Psoas muscle (tissue), 8 donors: ENCODE data around the gene UQCRQ. TPM values are rescaled to one million over a fixed set of nuclear protein-coding genes. Genes with fewer than 3 reads are reported as not detected.

Experiments
- ATAC-seq, 4 donors: fragments of 200-7000 bp; cut with Tn5 transposase; one replicate each; pipeline ENCODE4 v1.9.1; 2020; ENCODE audit warnings: moderate library complexity in 3 of 4, mild to moderate bottlenecking in 2 of 4
- DNase-seq, 2 donors: peaks; one replicate each; pipeline ENCODE4 v3.0.0-alpha.2; 2020
- H3K27ac ChIP-seq: fragments of 200-600 bp; one replicate; pipeline ENCODE4 v1.8.0; 2022
- H3K27me3 ChIP-seq, 3 donors: fragments of 200-600 bp in 1 of 3; one replicate each; pipeline versions ENCODE4 v1.6.1 to v1.8.0; 2013 to 2022; ENCODE audit warnings: low read length in 2 of 3, mild to moderate bottlenecking in 2 of 3, moderate library complexity in 1 of 3; ENCODE audit not compliant: insufficient read depth in 3 of 3
- H3K36me3 ChIP-seq, 2 donors: fragments of 200-600 bp in 1 of 2; one replicate each; pipeline versions ENCODE4 v1.6.1 to v1.8.0; 2013 to 2022; ENCODE audit warnings: low read depth in 1 of 2, mild to moderate bottlenecking in 1 of 2, moderate library complexity in 1 of 2; ENCODE audit not compliant: insufficient read depth in 1 of 2
- H3K4me1 ChIP-seq: fragments of 200-600 bp; one replicate; pipeline ENCODE4 v1.8.0; 2022
- H3K4me3 ChIP-seq: fragments of 200-600 bp; one replicate; pipeline ENCODE4 v1.8.0; 2022; ENCODE audit warnings: mild to moderate bottlenecking
- H3K9me3 ChIP-seq: fragments of 200-600 bp; one replicate; pipeline ENCODE4 v1.8.0; 2022
- CTCF ChIP-seq: fragments of 200-600 bp; IDR thresholded peaks from one replicate; pipeline ENCODE4 v1.8.0; 2022; ENCODE audit warnings: antibody characterized with exemption
- WGBS, 3 donors: extraction: QIAGEN DNeasy Blood & Tissue Kit; methylation state at CpG; one replicate each; pipeline versions ENCODE4 v1.1.6 to v1.1.7; 2013; 5-methylcytosine and 5-hydroxymethylcytosine counted together
- intact Hi-C, 2 donors: fragments of 100-400 bp; cut with DNase I; formaldehyde crosslinking; loops; one replicate each; pipeline versions ENCODE4 v1.11.0 to v1.14.2; 2022
- polyA plus RNA-seq, 3 donors: library from polyadenylated mRNA; stranded (reverse); fragments of 200-250 nt; gene quantifications; one replicate each; pipeline ENCODE4 v1.2.3, GENCODE V29; 2013
- total RNA-seq, 4 donors: library from RNA; stranded (reverse); fragmentation: NEBNext Ultra II Directional in 2 of 4; extraction: Animal tissue kit (Norgen Biotek cat#: 25700) in 2 of 4; gene quantifications; one replicate each; pipeline versions ENCODE4 v1.2.1 to v1.2.4, GENCODE V29; 2021 to 2023
- donor health status: healthy with polysubstance abuse.
- donor health status: DM: no; HTN: no; CAD: no; lungs with moderate emphysema.
- donor health status: Bipolar disorder and iron deficiency.
- donor health status: healthy.
- donor health status: DM: yes; HTN: yes; CAD: no.
- donor health status: DM: no; HTN: no; CAD: no.
- donor health status: DM: no; HTN: no; CAD: no.
- donor health status: DM: yes; HTN: yes; CAD: no.

The UQCRQ gene
- total and polyA plus RNA-seq, 7 donors = 649 to 985 (median 866) TPM

GRCh38 chr5:132837868-132838267 is 28.6 kb upstream of the UQCRQ start:
- TF ChIP-seq CTCF = no peak
- WGBS, 3 donors = 71 to 88% (median 84%) methylated on average over 2 of the region's 2 CpGs
- ATAC-seq (no peak), DNase-seq (no peak)
- H3K36me3 ChIP-seq = no peaks in the 10 kb centered on the region
- H3K4me3 ChIP-seq = no peak overlapping the region
- no peaks in the 10 kb centered on the region for H3K27me3 ChIP-seq
- intact Hi-C loops = no loop called here
- no peaks in the 10 kb centered on the region for H3K9me3 ChIP-seq
- no peak overlapping the region for H3K27ac ChIP-seq
- H3K4me1 ChIP-seq = no peaks in the 10 kb centered on the region

GRCh38 chr5:132838516-132839282 is 27.7 kb upstream of the UQCRQ start:
- ATAC-seq = no peak
- TF ChIP-seq CTCF = no peak
- intact Hi-C loops = no loop called here
- 57 to 79% (median 78%) methylated on average over 3 of the region's 3 CpGs for WGBS, 3 donors
- Histone ChIP-seq H3K27me3 (no peaks in the 10 kb centered on the region), H3K9me3 (no peaks in the 10 kb centered on the region), H3K36me3 (no peaks in the 10 kb centered on the region), H3K4me1 (no peaks in the 10 kb centered on the region), H3K27ac (no peak overlapping the region), H3K4me3 (no peak overlapping the region)
- DNase-seq = no peak

- H3K9me3 ChIP-seq = no peaks in the 10 kb centered on the region
- 78 to 82% (median 82%) methylated on average over 8 of the region's 8 CpGs for WGBS, 3 donors
- H3K27me3 ChIP-seq = no peaks in the 10 kb centered on the region
- peak overlapping the region; percentile 44 for H3K27ac ChIP-seq
- H3K36me3 ChIP-seq = no peaks in the 10 kb centered on the region
- ATAC-seq (no peak), DNase-seq (no peak)
- H3K4me3 ChIP-seq = no peak overlapping the region
- intact Hi-C loops = no loop called here
- no peak for TF ChIP-seq CTCF
- H3K4me1 ChIP-seq = no peaks in the 10 kb centered on the region
Observed at GRCh38 chr5:132839426-132840301, 26.8 kb upstream of the UQCRQ start.

GRCh38 chr5:132840313-132840712 is 26.1 kb upstream of the UQCRQ start:
- Histone ChIP-seq H3K27ac (no peak overlapping the region), H3K4me1 (no peaks in the 10 kb centered on the region), H3K4me3 (no peak overlapping the region), H3K36me3 (no peaks in the 10 kb centered on the region), H3K27me3 (no peaks in the 10 kb centered on the region), H3K9me3 (no peaks in the 10 kb centered on the region)
- TF ChIP-seq CTCF = no peak
- 68 to 81% (median 77%) methylated on average over 3 of the region's 3 CpGs for WGBS, 3 donors
- DNase-seq (no peak), ATAC-seq (no peak)
- intact Hi-C loops = no loop called here
